Smooth muscle cell (in vitro differentiated cells): ENCODE results near the gene INAVA. TPM values are rescaled to one million over a fixed set of nuclear protein-coding genes. Genes with fewer than 3 reads are reported as not detected.

ENCODE experiments used
- DNase-seq: peaks from one replicate; lab custom pipeline; 2025; ENCODE audit not compliant: unreplicated experiment; lab: John Stamatoyannopoulos, UW
- H2AFZ ChIP-seq: fragments of 200-600 bp; sonication (generic); 2 replicates; pipeline ENCODE4 v1.6.0; 2016; ENCODE audit warnings: antibody characterized with exemption, low read depth, mild to moderate bottlenecking
- H3F3A ChIP-seq: fragments of 200-600 bp; sonication (generic); 2 replicates; pipeline ENCODE4 v1.6.0; 2017; ENCODE audit warnings: antibody characterized with exemption, low read depth
- H3K27ac ChIP-seq: fragments of 200-600 bp; sonication (generic); 2 replicates; pipeline ENCODE4 v1.5.1; 2016; ENCODE audit warnings: low read depth, mild to moderate bottlenecking
- H3K27me3 ChIP-seq: fragments of 200-600 bp; sonication (generic); 2 replicates; pipeline ENCODE4 v1.6.1; 2016; ENCODE audit warnings: low read depth, mild to moderate bottlenecking
- H3K36me3 ChIP-seq: fragments of 200-600 bp; sonication (generic); 2 replicates; pipeline ENCODE4 v1.5.1; 2016; ENCODE audit warnings: low read depth
- H3K4me1 ChIP-seq: fragments of 200-600 bp; sonication (generic); 2 replicates; pipeline ENCODE4 v1.5.1; 2016; ENCODE audit warnings: low read depth
- H3K4me2 ChIP-seq: fragments of 200-600 bp; sonication (generic); 2 replicates; pipeline ENCODE4 v1.6.0; 2016; ENCODE audit warnings: mild to moderate bottlenecking
- H3K4me3 ChIP-seq: fragments of 200-600 bp; sonication (generic); 2 replicates; pipeline ENCODE4 v1.5.1; 2016; ENCODE audit warnings: mild to moderate bottlenecking
- H3K79me2 ChIP-seq: fragments of 200-600 bp; sonication (generic); 2 replicates; pipeline ENCODE4 v1.6.0; 2016; ENCODE audit warnings: low read depth, mild to moderate bottlenecking
- H3K9ac ChIP-seq: fragments of 200-600 bp; sonication (generic); 2 replicates; pipeline ENCODE4 v1.6.0; 2016; ENCODE audit warnings: low read depth
- H3K9me3 ChIP-seq: fragments of 200-600 bp; sonication (generic); replicated peaks from 2 replicates; pipeline ENCODE4 v1.5.1; 2016; ENCODE audit warnings: low read depth
- H4K20me1 ChIP-seq: fragments of 200-600 bp; sonication (generic); 2 replicates; pipeline ENCODE4 v1.6.0; 2016; ENCODE audit warnings: low read depth
- CTCF ChIP-seq: fragments of 200-600 bp; sonication (generic); IDR thresholded peaks from 2 replicates; pipeline ENCODE4 v1.5.1; 2017; ENCODE audit warnings: borderline replicate concordance, mild to moderate bottlenecking, antibody characterized with exemption; ENCODE audit not compliant: insufficient read depth, poor library complexity, severe bottlenecking
- WGBS: methylation state at CpG from one replicate; pipeline ENCODE4 v1.1.7; 2016; ENCODE audit warnings: low lambda C conversion rate; 5-methylcytosine and 5-hydroxymethylcytosine counted together
- polyA plus RNA-seq: library from polyadenylated mRNA; unstranded; fragments of >200 nt; fragmentation: Nextera tagmentation; extraction: Ambion mirVana; gene quantifications from 2 replicates; pipeline ENCODE4 v1.2.1, GENCODE V29; 2016
- total RNA-seq: library from RNA; depleted of rRNA; stranded (reverse); fragments of >200 nt; gene quantifications from 2 replicates; pipeline ENCODE4 v1.2.3, GENCODE V29; 2014

Gene INAVA
- total and polyA plus RNA-seq, 2 experiments from 2014 or later: 10.1 to 16.9 TPM

GRCh38 chr1:200903793-200904192 lies 9.1 kb downstream of the INAVA start:
- H3F3A ChIP-seq: no peaks in the 10 kb centered on the region
- H4K20me1 ChIP-seq: no peaks in the 10 kb centered on the region
- no peak for DNase-seq
- H3K79me2 ChIP-seq: no peaks in the 10 kb centered on the region
- no peak overlapping the region for H3K4me3 ChIP-seq
- H3K27me3 ChIP-seq: no peaks in the 10 kb centered on the region
- H3K4me2 ChIP-seq: no peak overlapping the region
- H3K27ac ChIP-seq: no peak overlapping the region
- no peak overlapping the region for H3K9ac ChIP-seq
- no peaks in the 10 kb centered on the region for H3K36me3 ChIP-seq
- no peaks in the 10 kb centered on the region for H3K4me1 ChIP-seq
- 94% methylated on average over 5 of the region's 5 CpGs for WGBS
- no peak for TF ChIP-seq CTCF
- H3K9me3 ChIP-seq: no peaks in the 10 kb centered on the region
- no peak overlapping the region for H2AFZ ChIP-seq

- no peak for DNase-seq
- Histone ChIP-seq H3K27ac (peak overlapping the region; percentile 37), H3K4me1 (no peaks in the 10 kb centered on the region), H3K9me3 (no peaks in the 10 kb centered on the region), H3K4me3 (no peak overlapping the region), H3K27me3 (no peaks in the 10 kb centered on the region), H3K4me2 (no peak overlapping the region), H3K36me3 (peaks cover 2% of the 10 kb centered on the region), H3K9ac (no peak overlapping the region), H3F3A (no peaks in the 10 kb centered on the region), H3K79me2 (no peaks in the 10 kb centered on the region), H4K20me1 (no peaks in the 10 kb centered on the region), H2AFZ (no peak overlapping the region)
- TF ChIP-seq CTCF: no peak
These were observed 10.1 kb downstream of the INAVA start for GRCh38 chr1:200904772-200905171.

GRCh38 chr1:200905411-200906052 lies 10.8 kb downstream of the INAVA start:
- H3K79me2 ChIP-seq: no peaks in the 10 kb centered on the region
- H3F3A ChIP-seq: no peaks in the 10 kb centered on the region
- no peaks in the 10 kb centered on the region for H4K20me1 ChIP-seq
- peak overlapping the region; percentile 37 for H3K27ac ChIP-seq
- H3K4me1 ChIP-seq: no peaks in the 10 kb centered on the region
- H3K4me3 ChIP-seq: no peak overlapping the region
- no peak overlapping the region for H3K4me2 ChIP-seq
- no peak overlapping the region for H2AFZ ChIP-seq
- no peaks in the 10 kb centered on the region for H3K27me3 ChIP-seq
- no peak for TF ChIP-seq CTCF
- H3K9me3 ChIP-seq: no peaks in the 10 kb centered on the region
- 54% methylated on average over 4 of the region's 4 CpGs for WGBS
- no peak overlapping the region for H3K9ac ChIP-seq
- H3K36me3 ChIP-seq: peaks cover 6% of the 10 kb centered on the region
- DNase-seq: no peak

GRCh38 chr1:200906491-200906890 lies 11.8 kb downstream of the INAVA start:
- Histone ChIP-seq H3K9me3 (no peaks in the 10 kb centered on the region), H3K9ac (no peak overlapping the region), H3F3A (no peaks in the 10 kb centered on the region), H3K4me3 (no peak overlapping the region), H3K27ac (no peak overlapping the region), H3K4me1 (no peaks in the 10 kb centered on the region), H3K79me2 (no peaks in the 10 kb centered on the region), H3K36me3 (peaks cover 6% of the 10 kb centered on the region), H3K27me3 (no peaks in the 10 kb centered on the region), H2AFZ (no peak overlapping the region), H3K4me2 (no peak overlapping the region), H4K20me1 (no peaks in the 10 kb centered on the region)
- 95% methylated on average over 2 of the region's 2 CpGs for WGBS
- TF ChIP-seq CTCF: no peak
- DNase-seq: no peak
